Measurements from ENCODE around the gene TRIP12.
"Not testable (repeated sequence)": the region's sequence is repeated elsewhere in the genome, so short reads cannot be mapped to it uniquely, and the experiment has no call there.

TRIP12 gene

GRCh38 chr2:229921101-229921891 lies 513 bp downstream of the TRIP12 start:
- in situ Hi-C loops (cut with MboI; ENCODE audit: low sequenced_read_pairs), result no loop called here

- in situ Hi-C loops (cut with MboI; ENCODE audit: low sequenced_read_pairs), result no loop called here
Observed at GRCh38 chr2:229920011-229920641, 1.7 kb downstream of the TRIP12 start.

- in situ Hi-C loops (cut with MboI; ENCODE audit: low sequenced_read_pairs), result no loop called here
Observed at GRCh38 chr2:229917793-229918192, 4.0 kb downstream of the TRIP12 start.

GRCh38 chr2:229914171-229914570 lies 7.6 kb downstream of the TRIP12 start:
- in situ Hi-C loops (cut with MboI; ENCODE audit: low sequenced_read_pairs), result no loop called here

- in situ Hi-C loops (cut with MboI; ENCODE audit: low sequenced_read_pairs), result no loop called here
Observed at GRCh38 chr2:229910832-229911412, 10.9 kb downstream of the TRIP12 start.

GRCh38 chr2:229910147-229910831 lies 11.5 kb downstream of the TRIP12 start:
- in situ Hi-C loops (cut with MboI; ENCODE audit: low sequenced_read_pairs), result no loop called here

- in situ Hi-C loops (cut with MboI; ENCODE audit: low sequenced_read_pairs), result no loop called here
Observed at GRCh38 chr2:229909090-229909489, 12.7 kb downstream of the TRIP12 start.

- in situ Hi-C loops (cut with MboI; ENCODE audit: low sequenced_read_pairs), result no loop called here
Observed at GRCh38 chr2:229905601-229906000, 16.2 kb downstream of the TRIP12 start.

- in situ Hi-C loops (cut with MboI; ENCODE audit: low sequenced_read_pairs), result no loop called here
Observed at GRCh38 chr2:229903037-229903436, 18.8 kb downstream of the TRIP12 start.

- in situ Hi-C loops (cut with MboI; ENCODE audit: low sequenced_read_pairs), result no loop called here
Observed at GRCh38 chr2:229901819-229902218, 20.0 kb downstream of the TRIP12 start.

GRCh38 chr2:229900514-229900913 lies 21.3 kb downstream of the TRIP12 start:
- in situ Hi-C loops (cut with MboI; ENCODE audit: low sequenced_read_pairs), result not testable (repeated sequence)

GRCh38 chr2:229900012-229900411 lies 21.8 kb downstream of the TRIP12 start:
- in situ Hi-C loops (cut with MboI; ENCODE audit: low sequenced_read_pairs), result no loop called here

- in situ Hi-C loops (cut with MboI; ENCODE audit: low sequenced_read_pairs), result no loop called here
Observed at GRCh38 chr2:229899604-229900003, 22.2 kb downstream of the TRIP12 start.

GRCh38 chr2:229896857-229897256 lies 25.0 kb downstream of the TRIP12 start:
- in situ Hi-C loops (cut with MboI; ENCODE audit: low sequenced_read_pairs), result no loop called here

- in situ Hi-C loops (cut with MboI; ENCODE audit: low sequenced_read_pairs), result no loop called here
Observed at GRCh38 chr2:229889023-229889422, 32.8 kb downstream of the TRIP12 start.

GRCh38 chr2:229888031-229888430 lies 33.8 kb downstream of the TRIP12 start:
- in situ Hi-C loops (cut with MboI; ENCODE audit: low sequenced_read_pairs), result no loop called here

- in situ Hi-C loops (cut with MboI; ENCODE audit: low sequenced_read_pairs), result no loop called here
Observed at GRCh38 chr2:229887441-229887840, 34.4 kb downstream of the TRIP12 start.

- in situ Hi-C loops (cut with MboI; ENCODE audit: low sequenced_read_pairs), result no loop called here
Observed at GRCh38 chr2:229884775-229885699, 36.8 kb downstream of the TRIP12 start.

- in situ Hi-C loops (cut with MboI; ENCODE audit: low sequenced_read_pairs), result no loop called here
Observed at GRCh38 chr2:229882583-229882982, 39.2 kb downstream of the TRIP12 start.

- in situ Hi-C loops (cut with MboI; ENCODE audit: low sequenced_read_pairs), result no loop called here
Observed at GRCh38 chr2:229880892-229881586, 40.8 kb downstream of the TRIP12 start.
